K562 (cell line): ENCODE data around the gene CARM1. TPM values are rescaled to one million over a fixed set of nuclear protein-coding genes. Genes with fewer than 3 reads are reported as not detected.

Experiments used
- ARHGAP35 ChIP-seq: fragments of 450-650 bp; IDR thresholded peaks from 2 replicates; pipeline ENCODE4 v1.6.1; 2018; ENCODE audit not compliant: partially characterized antibody
- ATF7 ChIP-seq: fragments of 450-650 bp; IDR thresholded peaks from 2 replicates; pipeline ENCODE4 v1.7.1; 2014; ENCODE audit warnings: mild to moderate bottlenecking, moderate library complexity
- CREBBP ChIP-seq: IDR thresholded peaks from one replicate; pipeline ENCODE4 v1.6.1; 2012; ENCODE audit warnings: low read depth, mild to moderate bottlenecking, control low read depth, inconsistent platforms, low read length
- HMGN3 ChIP-seq: IDR thresholded peaks from 2 replicates; pipeline ENCODE4 v1.6.1; 2011; ENCODE audit warnings: borderline replicate concordance, low read depth, mild to moderate bottlenecking, mixed read lengths, low read length; ENCODE audit not compliant: insufficient read length; ENCODE audit errors: extremely low read depth
- JUNB ChIP-seq: fragments of 450-650 bp; formaldehyde crosslinking; conservative IDR thresholded peaks from 2 replicates; pipeline ENCODE4 v1.4.0; 2020; ENCODE audit warnings: mild to moderate bottlenecking
- MAZ ChIP-seq, 2 experiments: fragments of 450-650 bp in 1 of 2; sonication (generic) in 1 of 2; formaldehyde crosslinking; IDR thresholded peaks in 1 of 2; conservative IDR thresholded peaks in 1 of 2; 2 replicates each; pipeline versions ENCODE4 v1.4.0 to v1.5.0; 2020; ENCODE audit warnings: mild to moderate bottlenecking in 1 of 2, missing genetic modification reagents in 1 of 2
- NFE2L1 ChIP-seq: fragments of 450-650 bp; IDR thresholded peaks from 2 replicates; pipeline ENCODE4 v1.6.1; 2016; ENCODE audit warnings: missing genetic modification characterization, low read depth, mild to moderate bottlenecking, missing compliant biosample characterization, moderate library complexity, borderline replicate concordance
- PHB ChIP-seq: fragments of 250-450 bp; sonication (Bioruptor Pico); IDR thresholded peaks from 2 replicates; pipeline ENCODE4 v1.5.0; 2021
- PHF21A ChIP-seq: fragments of 450-650 bp; IDR thresholded peaks from 2 replicates; pipeline ENCODE4 v1.6.1; 2017; ENCODE audit warnings: low read depth, borderline replicate concordance
- POLR2B ChIP-seq: fragments of 450-650 bp; IDR thresholded peaks from 2 replicates; pipeline ENCODE4 v1.6.1; 2018; ENCODE audit warnings: low read depth; ENCODE audit not compliant: partially characterized antibody
- PTRF ChIP-seq: fragments of 450-650 bp; IDR thresholded peaks from 2 replicates; pipeline ENCODE4 v1.6.1; 2016; ENCODE audit warnings: mild to moderate bottlenecking, missing genetic modification characterization, missing compliant biosample characterization
- SMARCE1 ChIP-seq: fragments of 450-650 bp; IDR thresholded peaks from 2 replicates; pipeline ENCODE4 v1.7.1; 2016; ENCODE audit warnings: mild to moderate bottlenecking
- SP1 ChIP-seq: sonication (generic); formaldehyde crosslinking; IDR thresholded peaks from 2 replicates; pipeline ENCODE4 v1.8.1; 2022; ENCODE audit warnings: mild to moderate bottlenecking, missing genetic modification reagents
- TFE3 ChIP-seq: fragments of 450-650 bp; formaldehyde crosslinking; IDR thresholded peaks from 2 replicates; pipeline ENCODE4 v1.4.0; 2020; ENCODE audit warnings: mild to moderate bottlenecking, mixed read lengths
- THRAP3 ChIP-seq: fragments of 450-650 bp; IDR thresholded peaks from 2 replicates; pipeline ENCODE4 v1.6.1; 2016; ENCODE audit warnings: mild to moderate bottlenecking, inconsistent platforms, borderline replicate concordance
- ZBTB8A ChIP-seq: fragments of 450-650 bp; IDR thresholded peaks from 2 replicates; pipeline ENCODE4 v1.6.1; 2018; ENCODE audit warnings: mild to moderate bottlenecking, moderate library complexity; ENCODE audit not compliant: partially characterized antibody
- ZFP91 ChIP-seq: sonication (generic); formaldehyde crosslinking; IDR thresholded peaks from 2 replicates; pipeline ENCODE4 v1.8.0; 2022; ENCODE audit warnings: mild to moderate bottlenecking, missing genetic modification reagents
- ZNF311 ChIP-seq: fragments of 250-450 bp; sonication (Bioruptor Pico); IDR thresholded peaks from 2 replicates; pipeline ENCODE4 v1.4.0; 2020; ENCODE audit warnings: mild to moderate bottlenecking, moderate library complexity
- ZNF347 ChIP-seq: fragments of 450-650 bp; formaldehyde crosslinking; IDR thresholded peaks from 2 replicates; pipeline ENCODE4 v1.4.0; 2020; ENCODE audit warnings: low read depth, mild to moderate bottlenecking, moderate library complexity
- ZNF354B ChIP-seq: fragments of 250-450 bp; sonication (Bioruptor Pico); IDR thresholded peaks from 2 replicates; pipeline ENCODE4 v1.4.0; 2020
- ZNF76 ChIP-seq: fragments of 250-450 bp; sonication (Bioruptor Pico); IDR thresholded peaks from 2 replicates; pipeline ENCODE4 v1.4.0; 2020; ENCODE audit warnings: mild to moderate bottlenecking, moderate library complexity, borderline replicate concordance
- polyA plus RNA-seq, 8 experiments: library from polyadenylated mRNA; depleted of rRNA in 4 of 8; stranded (reverse) in 5 of 8; unstranded in 3 of 8; fragments of >200 nt; fragmentation: Nextera tagmentation in 2 of 8; fragmentation: Illumina TruSeq in 1 of 8; extraction: Ambion mirVana in 2 of 8; extraction: Trizol in 1 of 8; gene quantifications; 2 replicates each; pipeline versions ENCODE4 v1.2.1 to v1.2.3, GENCODE V29; 2011 to 2014; ENCODE audit warnings: inconsistent platforms in 1 of 8, missing spikeins in 1 of 8
- total RNA-seq, 7 experiments: library from RNA; depleted of rRNA in 6 of 7; stranded (reverse); fragments of >200 nt in 6 of 7; fragmentation: Illumina TruSeq in 2 of 7; extraction: Trizol in 2 of 7; gene quantifications; 2 replicates each; pipeline versions ENCODE4 v1.2.1 to v1.2.3, GENCODE V29; 2011 to 2021; ENCODE audit warnings: low replicate concordance in 1 of 7
- TF ChIP-seq, protein P1 (sequence below), 3 experiments: fragments of 200-800 bp in 1 of 3; sonication (Bioruptor generic) in 1 of 3; sonication (generic) in 1 of 3; formaldehyde crosslinking in 1 of 3; IDR thresholded peaks; 2 replicates each; pipeline versions ENCODE4 v1.6.1 to v1.8.0; 2016 to 2022; ENCODE audit warnings: mild to moderate bottlenecking in 2 of 3, missing compliant biosample characterization in 2 of 3, missing genetic modification characterization in 2 of 3, missing genetic modification reagents in 1 of 3
- TF ChIP-seq, protein P2 (sequence below): sonication (generic); formaldehyde crosslinking; IDR thresholded peaks from 2 replicates; pipeline ENCODE4 v1.9.0; 2022; ENCODE audit warnings: mild to moderate bottlenecking, missing genetic modification reagents

The CARM1 gene
- total and polyA plus RNA-seq, 9 of the 15 experiments (the other 6 are each of a cell fraction or from before 2014, with no cell fraction given): 0.36 to 86.0 (median 29.7) TPM

- TF ChIP-seq NFE2L1 (tag) (no peak), PTRF (tag) (no peak), ARHGAP35 (no peak), PHB (CRISPR knock-in tag) (no peak), MAZ (CRISPR knock-in tag; conservative IDR thresholded peaks at IDR 0.05 in 1 of 2, IDR thresholded peaks at IDR 0.05 in 1 of 2) (no peak; a peak in 1 of 4 replicates), ZNF347 (CRISPR knock-in tag) (no peak), POLR2B (no peak), ZNF354B (CRISPR knock-in tag) (no peak), JUNB (no peak), SMARCE1 (peak; percentile 43; the same call in 1 of the 2 replicates), HMGN3 (peak; percentile 1), CREBBP (no peak), PHF21A (no peak), THRAP3 (no peak), ZNF311 (CRISPR knock-in tag) (no peak), SP1 (no peak), ZFP91 (CRISPR knock-in tag) (no peak), ATF7 (no peak), TFE3 (CRISPR knock-in tag) (no peak), ZBTB8A (no peak), ZNF76 (CRISPR knock-in tag) (no peak)
- TF ChIP-seq, protein P1, sequence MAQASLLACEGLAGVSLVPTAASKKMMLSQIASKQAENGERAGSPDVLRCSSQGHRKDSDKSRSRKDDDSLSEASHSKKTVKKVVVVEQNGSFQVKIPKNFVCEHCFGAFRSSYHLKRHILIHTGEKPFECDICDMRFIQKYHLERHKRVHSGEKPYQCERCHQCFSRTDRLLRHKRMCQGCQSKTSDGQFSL (CRISPR knock-in tag; IDR thresholded peaks at IDR 0.05): no peak; the same call in 1 of the 2 replicates
- TF ChIP-seq, protein P1 (tag; IDR thresholded peaks at IDR 0.05): peak in 1 of 2 experiments; percentile 35; a peak in 2 of 4 replicates
- TF ChIP-seq, protein P2, sequence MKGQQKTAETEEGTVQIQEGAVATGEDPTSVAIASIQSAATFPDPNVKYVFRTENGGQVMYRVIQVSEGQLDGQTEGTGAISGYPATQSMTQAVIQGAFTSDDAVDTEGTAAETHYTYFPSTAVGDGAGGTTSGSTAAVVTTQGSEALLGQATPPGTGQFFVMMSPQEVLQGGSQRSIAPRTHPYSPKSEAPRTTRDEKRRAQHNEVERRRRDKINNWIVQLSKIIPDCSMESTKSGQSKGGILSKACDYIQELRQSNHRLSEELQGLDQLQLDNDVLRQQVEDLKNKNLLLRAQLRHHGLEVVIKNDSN: no peak
Observed at GRCh38 chr19:10961073-10961860, 89.9 kb downstream of the CARM1 start (continued).
